GM21786 (cell line): ENCODE data around the gene DGKE.

Experiments used
- ATAC-seq: cut with Tn5 transposase; IDR thresholded peaks from one replicate; pipeline ENCODE4 v1.9.1; 2021; ENCODE audit not compliant: unreplicated experiment

The DGKE gene

GRCh38 chr17:56912105-56912999, 78.4 kb downstream of the DGKE start:
- ATAC-seq, result no peak

GRCh38 chr17:56913000-56913311, 79.0 kb downstream of the DGKE start:
- no peak for ATAC-seq

GRCh38 chr17:56913353-56913866, 79.5 kb downstream of the DGKE start:
- peak; percentile 20 for ATAC-seq

GRCh38 chr17:56913867-56914580, 80.1 kb downstream of the DGKE start, which contains the start of gene TRIM25:
TSS of gene TRIM25 (minus strand) at chr17:56914049. CDS start at chr17:56913988, 61 bp downstream.
- ATAC-seq, result peak; percentile 59

GRCh38 chr17:56914581-56915273, 80.8 kb downstream of the DGKE start:
- no peak for ATAC-seq

GRCh38 chr17:56917559-56918296, 83.8 kb downstream of the DGKE start:
- no peak for ATAC-seq

GRCh38 chr17:56918916-56919315, 85.0 kb downstream of the DGKE start:
- no peak for ATAC-seq
